ENCODE results near the gene UPK1B. TPM values are rescaled to one million over a fixed set of nuclear protein-coding genes. Genes with fewer than 3 reads are reported as not detected.
"Not testable (repeated sequence)": the region's sequence is repeated elsewhere in the genome, so short reads cannot be mapped to it uniquely, and the experiment has no call there.

Gene UPK1B
- total RNA-seq, 6 experiments from 2014 or later: 0.20 TPM; not detected in 5

DNA sequence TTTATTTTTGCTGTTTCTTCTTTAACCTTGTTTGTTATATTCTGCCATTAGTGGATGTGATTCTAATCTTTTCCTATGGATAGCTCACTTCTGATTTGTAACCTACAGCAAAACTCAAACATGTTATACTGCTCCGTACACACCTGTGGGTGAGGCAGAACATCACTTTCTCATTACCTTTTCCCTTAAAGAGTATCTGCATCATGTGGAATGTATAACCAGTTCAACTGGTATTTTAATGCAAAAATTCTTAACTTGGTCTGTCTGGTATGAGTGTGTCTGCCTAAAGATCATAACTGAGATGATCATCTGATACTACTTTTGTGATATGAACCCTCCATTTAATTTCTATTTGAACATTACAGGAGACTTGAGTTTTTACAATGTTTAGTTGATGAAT, 13.0 kb upstream of the UPK1B start:
- 67% methylated on average over 1 of the region's 1 CpG for WGBS (ENCODE audit: insufficient coverage, low coverage, low lambda C conversion rate, missing lambda C conversion rate)
- H3K27ac ChIP-seq: no peak overlapping the region
- H3K27me3 ChIP-seq: no peaks in the 10 kb centered on the region
- DNase-seq: no peak
- TF ChIP-seq, protein P1, sequence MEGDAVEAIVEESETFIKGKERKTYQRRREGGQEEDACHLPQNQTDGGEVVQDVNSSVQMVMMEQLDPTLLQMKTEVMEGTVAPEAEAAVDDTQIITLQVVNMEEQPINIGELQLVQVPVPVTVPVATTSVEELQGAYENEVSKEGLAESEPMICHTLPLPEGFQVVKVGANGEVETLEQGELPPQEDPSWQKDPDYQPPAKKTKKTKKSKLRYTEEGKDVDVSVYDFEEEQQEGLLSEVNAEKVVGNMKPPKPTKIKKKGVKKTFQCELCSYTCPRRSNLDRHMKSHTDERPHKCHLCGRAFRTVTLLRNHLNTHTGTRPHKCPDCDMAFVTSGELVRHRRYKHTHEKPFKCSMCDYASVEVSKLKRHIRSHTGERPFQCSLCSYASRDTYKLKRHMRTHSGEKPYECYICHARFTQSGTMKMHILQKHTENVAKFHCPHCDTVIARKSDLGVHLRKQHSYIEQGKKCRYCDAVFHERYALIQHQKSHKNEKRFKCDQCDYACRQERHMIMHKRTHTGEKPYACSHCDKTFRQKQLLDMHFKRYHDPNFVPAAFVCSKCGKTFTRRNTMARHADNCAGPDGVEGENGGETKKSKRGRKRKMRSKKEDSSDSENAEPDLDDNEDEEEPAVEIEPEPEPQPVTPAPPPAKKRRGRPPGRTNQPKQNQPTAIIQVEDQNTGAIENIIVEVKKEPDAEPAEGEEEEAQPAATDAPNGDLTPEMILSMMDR (IDR thresholded peaks at IDR 0.05): no peak
- no peak for TF ChIP-seq POLR2A (IDR thresholded peaks at IDR 0.05)
- no peak for ATAC-seq
- H3K4me1 ChIP-seq: no peaks in the 10 kb centered on the region
- H3K36me3 ChIP-seq: no peaks in the 10 kb centered on the region
- H3K4me3 ChIP-seq: no peak overlapping the region
- no peaks in the 10 kb centered on the region for H3K9me3 ChIP-seq
- intact Hi-C loops (cut with DNase I): no loop called here

DNA sequence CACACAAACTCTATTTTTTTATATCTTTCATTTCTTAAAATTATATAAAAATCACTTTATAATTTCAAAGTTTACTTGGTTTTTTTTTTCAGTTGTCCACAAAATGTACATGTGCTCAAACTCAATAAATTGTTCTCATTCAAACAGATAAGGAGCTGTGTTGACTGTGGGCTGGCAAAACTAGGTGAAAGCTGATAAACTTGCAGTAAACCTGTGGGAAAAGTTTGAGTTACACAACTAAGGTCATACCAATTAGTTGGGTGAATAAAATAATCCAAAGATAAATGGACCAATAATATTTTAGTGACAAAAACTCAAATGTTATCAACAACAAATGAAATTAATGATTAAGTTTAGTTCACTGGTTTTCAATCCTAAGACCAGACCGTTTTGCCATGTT, 12.6 kb upstream of the UPK1B start:
- Histone ChIP-seq H3K4me3 (no peak overlapping the region), H3K27me3 (no peaks in the 10 kb centered on the region), H3K27ac (no peak overlapping the region), H3K9me3 (no peaks in the 10 kb centered on the region), H3K4me1 (no peaks in the 10 kb centered on the region), H3K36me3 (no peaks in the 10 kb centered on the region)
- ATAC-seq (no peak), DNase-seq (no peak)
- WGBS (ENCODE audit: insufficient coverage, low coverage, low lambda C conversion rate, missing lambda C conversion rate): 42% methylated on average over 1 of the region's 1 CpG
- intact Hi-C loops (cut with DNase I): no loop called here
- no peak for TF ChIP-seq POLR2A (IDR thresholded peaks at IDR 0.05)
- TF ChIP-seq, protein P1 (IDR thresholded peaks at IDR 0.05): no peak

DNA sequence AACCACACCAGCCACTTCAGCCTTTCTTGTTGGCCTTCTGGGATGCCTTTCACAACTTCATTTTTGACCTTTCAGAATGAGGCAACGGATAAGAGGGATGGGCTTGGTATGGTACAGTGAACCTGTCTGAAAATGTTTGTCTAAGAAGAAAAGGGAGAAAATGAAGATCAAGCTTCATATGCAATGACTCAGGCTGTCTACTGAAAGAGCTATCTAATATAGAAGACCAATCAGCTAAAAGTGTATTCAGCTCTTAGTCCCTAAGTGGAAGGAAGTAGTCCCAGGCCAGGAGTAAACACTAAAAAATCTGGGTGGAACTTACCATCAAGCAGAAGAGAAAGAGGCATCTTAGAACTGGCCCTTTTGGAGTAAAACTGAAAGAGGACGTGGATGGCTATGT, 12.2 kb upstream of the UPK1B start:
- TF ChIP-seq, protein P1 (IDR thresholded peaks at IDR 0.05): no peak
- TF ChIP-seq POLR2A (IDR thresholded peaks at IDR 0.05): no peak
- DNase-seq (no peak), ATAC-seq (no peak)
- no peaks in the 10 kb centered on the region for H3K36me3 ChIP-seq
- no peak overlapping the region for H3K4me3 ChIP-seq
- 42% methylated on average over 2 of the region's 2 CpGs for WGBS (ENCODE audit: insufficient coverage, low coverage, low lambda C conversion rate, missing lambda C conversion rate)
- no peaks in the 10 kb centered on the region for H3K4me1 ChIP-seq
- intact Hi-C loops (cut with DNase I): no loop called here
- no peak overlapping the region for H3K27ac ChIP-seq
- H3K9me3 ChIP-seq: no peaks in the 10 kb centered on the region
- H3K27me3 ChIP-seq: no peaks in the 10 kb centered on the region

DNA sequence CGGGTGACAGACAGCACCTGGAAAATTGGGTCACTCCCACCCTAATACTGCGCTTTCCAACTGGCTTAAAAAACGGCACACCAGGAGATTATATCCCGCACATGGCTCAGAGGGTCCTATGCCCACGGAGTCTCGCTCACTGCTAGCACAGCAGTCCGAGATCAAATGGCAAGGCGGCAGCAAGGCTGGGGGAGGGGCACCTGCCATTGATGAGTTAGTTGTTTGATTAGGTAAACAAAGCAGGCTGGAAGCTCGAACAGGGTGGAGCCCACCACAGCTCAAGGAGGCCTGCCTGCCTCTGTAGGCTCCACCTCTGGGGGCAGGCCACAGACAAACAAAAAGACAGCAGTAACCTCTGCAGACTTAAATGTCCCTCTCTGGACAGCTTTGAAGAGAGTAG, 8.7 kb upstream of the UPK1B start:
- intact Hi-C loops (cut with DNase I); H3K4me3 ChIP-seq; H3K27ac ChIP-seq; ATAC-seq; H3K9me3 ChIP-seq; H3K36me3 ChIP-seq; DNase-seq; H3K27me3 ChIP-seq; H3K4me1 ChIP-seq: not testable (repeated sequence)
- 87% methylated on average over 5 of the region's 9 CpGs for WGBS (ENCODE audit: insufficient coverage, low coverage, low lambda C conversion rate, missing lambda C conversion rate)

DNA sequence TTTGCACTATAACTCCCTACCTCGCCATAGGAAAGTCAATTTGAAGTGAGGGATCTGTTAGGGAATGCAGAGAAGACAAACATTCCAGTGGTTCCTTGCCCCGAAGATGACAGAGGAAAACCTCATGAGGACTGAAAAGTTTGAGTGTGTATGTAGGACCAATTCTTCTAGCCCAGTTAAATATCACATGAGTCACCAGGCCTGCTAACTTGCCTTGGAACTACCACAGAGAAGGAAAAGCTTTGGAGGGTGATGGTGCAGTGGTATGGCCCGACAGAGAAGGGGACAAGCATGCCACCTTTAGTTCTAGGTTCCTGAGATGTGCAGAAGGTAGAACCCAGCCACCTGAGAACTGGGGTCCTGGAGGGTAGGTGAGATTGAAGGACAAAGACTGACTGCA, 2.6 kb upstream of the UPK1B start:
- H3K4me3 ChIP-seq: no peak overlapping the region
- no peaks in the 10 kb centered on the region for H3K36me3 ChIP-seq
- H3K27ac ChIP-seq: no peak overlapping the region
- ATAC-seq (no peak), DNase-seq (no peak)
- H3K4me1 ChIP-seq: no peaks in the 10 kb centered on the region
- WGBS (ENCODE audit: insufficient coverage, low coverage, low lambda C conversion rate, missing lambda C conversion rate): 54% methylated on average over 3 of the region's 3 CpGs
- H3K9me3 ChIP-seq: no peaks in the 10 kb centered on the region
- TF ChIP-seq, protein P1 (IDR thresholded peaks at IDR 0.05): no peak
- no peak for TF ChIP-seq POLR2A (IDR thresholded peaks at IDR 0.05)
- intact Hi-C loops (cut with DNase I): no loop called here
- H3K27me3 ChIP-seq: no peaks in the 10 kb centered on the region
